Measurements from ENCODE around the gene PWP1.
"Not testable (repeated sequence)": the region's sequence is repeated elsewhere in the genome, so short reads cannot be mapped to it uniquely, and the experiment has no call there.

PWP1 gene

GRCh38 chr12:107679336-107679735, 6.3 kb upstream of the PWP1 start:
- no peak overlapping the region for H3K4me3 ChIP-seq (ENCODE audit: low read length)
- no peak for TF ChIP-seq CTCF (IDR thresholded peaks at IDR 0.05; ENCODE audit: insufficient read depth, low read depth, low read length, missing control alignments)
- DNase-seq (ENCODE audit: low read depth), result no peak

- DNase-seq (ENCODE audit: low read depth), result no peak
- no peak overlapping the region for H3K4me3 ChIP-seq (ENCODE audit: low read length)
- TF ChIP-seq CTCF (IDR thresholded peaks at IDR 0.05; ENCODE audit: insufficient read depth, low read depth, low read length, missing control alignments), result no peak
These were observed 4.2 kb upstream of the PWP1 start for GRCh38 chr12:107681455-107681835.

GRCh38 chr12:107681836-107682820, 3.5 kb upstream of the PWP1 start:
- no peak overlapping the region for H3K4me3 ChIP-seq (ENCODE audit: low read length)
- no peak for TF ChIP-seq CTCF (IDR thresholded peaks at IDR 0.05; ENCODE audit: insufficient read depth, low read depth, low read length, missing control alignments)
- no peak for DNase-seq (ENCODE audit: low read depth)

- no peak for TF ChIP-seq CTCF (IDR thresholded peaks at IDR 0.05; ENCODE audit: insufficient read depth, low read depth, low read length, missing control alignments)
- H3K4me3 ChIP-seq (ENCODE audit: low read length), result peak overlapping the region; percentile 97
- no peak for DNase-seq (ENCODE audit: low read depth)
These were observed 1.4 kb upstream of the PWP1 start for GRCh38 chr12:107684029-107684795.

- peak overlapping the region; percentile 97 for H3K4me3 ChIP-seq (ENCODE audit: low read length)
- no peak for TF ChIP-seq CTCF (IDR thresholded peaks at IDR 0.05; ENCODE audit: insufficient read depth, low read depth, low read length, missing control alignments)
- peak; percentile 30 for DNase-seq (ENCODE audit: low read depth)
These were observed 624 bp upstream of the PWP1 start for GRCh38 chr12:107684990-107685359.

- DNase-seq (ENCODE audit: low read depth), result peak; percentile 38
- TF ChIP-seq CTCF (IDR thresholded peaks at IDR 0.05; ENCODE audit: insufficient read depth, low read depth, low read length, missing control alignments), result peak; percentile 39
- H3K4me3 ChIP-seq (ENCODE audit: low read length), result not testable (repeated sequence)
These were observed 10.2 kb downstream of the PWP1 start for GRCh38 chr12:107695772-107696171.
